WTC11 (cell line): ENCODE data around the gene POSTN. TPM values are rescaled to one million over a fixed set of nuclear protein-coding genes. Genes with fewer than 3 reads are reported as not detected.

Source experiments
- ATAC-seq: fragments of 200-7000 bp; cut with Tn5 transposase; 2 replicates; pipeline ENCODE4 v1.10.0; 2021; ENCODE audit warnings: mild to moderate bottlenecking, moderate library complexity
- CTCF ChIA-PET: fragments of 300-600 bp; sonication (Branson Sonifier 250); formaldehyde crosslinking; loops from one replicate; lab custom pipeline; 2021; ENCODE audit warnings: antibody characterized with exemption; lab: Charles Lee
- POLR2A ChIA-PET: fragments of 350-600 bp; sonication (Branson Sonifier 250); formaldehyde crosslinking; loops from one replicate; lab custom pipeline; 2021; ENCODE audit warnings: antibody characterized with exemption; lab: Charles Lee
- DNase-seq: peaks from one replicate; pipeline ENCODE4 v3.0.0; 2021; ENCODE audit warnings: low spot score
- H3K27ac Mint-ChIP-seq: 2 replicates; pipeline ENCODE4 v1.8.0; 2021; ENCODE audit warnings: mixed read lengths
- H3K27me3 Mint-ChIP-seq: 2 replicates; pipeline ENCODE4 v1.8.0; 2021; ENCODE audit warnings: low read depth, mild to moderate bottlenecking, moderate library complexity, mixed read lengths
- H3K36me3 Mint-ChIP-seq: 2 replicates; pipeline ENCODE4 v1.8.0; 2021; ENCODE audit warnings: mixed read lengths
- H3K4me1 Mint-ChIP-seq: 2 replicates; pipeline ENCODE4 v1.8.0; 2022; ENCODE audit warnings: mixed read lengths
- H3K4me3 Mint-ChIP-seq: 2 replicates; pipeline ENCODE4 v1.8.0; 2021; ENCODE audit warnings: mild to moderate bottlenecking, moderate library complexity, mixed read lengths
- H3K9me3 Mint-ChIP-seq: 2 replicates; pipeline ENCODE4 v1.8.0; 2021; ENCODE audit warnings: mixed read lengths
- CREB1 ChIP-seq: sonication (generic); formaldehyde crosslinking; IDR thresholded peaks from 2 replicates; pipeline ENCODE4 v1.8.0; 2023; ENCODE audit warnings: mild to moderate bottlenecking, missing genetic modification reagents
- CREM ChIP-seq: sonication (generic); formaldehyde crosslinking; IDR thresholded peaks from 2 replicates; pipeline ENCODE4 v1.8.1; 2022; ENCODE audit warnings: mild to moderate bottlenecking, missing genetic modification reagents, moderate library complexity
- ETV6 ChIP-seq: sonication (generic); formaldehyde crosslinking; IDR thresholded peaks from 2 replicates; pipeline ENCODE4 v1.8.1; 2022; ENCODE audit warnings: mild to moderate bottlenecking, missing genetic modification reagents
- NFATC4 ChIP-seq: fragments of 250-450 bp; sonication (Bioruptor Pico); IDR thresholded peaks from 2 replicates; pipeline ENCODE4 v1.9.0; 2021; ENCODE audit warnings: mild to moderate bottlenecking
- NFE2L1 ChIP-seq: sonication (generic); formaldehyde crosslinking; IDR thresholded peaks from 2 replicates; pipeline ENCODE4 v1.8.1; 2023; ENCODE audit warnings: missing genetic modification reagents
- NFYB ChIP-seq: sonication (generic); formaldehyde crosslinking; conservative IDR thresholded peaks from 2 replicates; pipeline ENCODE4 v1.8.0; 2022; ENCODE audit warnings: low read depth, missing genetic modification reagents
- NR2C2 ChIP-seq: sonication (generic); formaldehyde crosslinking; IDR thresholded peaks from 2 replicates; pipeline ENCODE4 v1.8.0; 2022; ENCODE audit warnings: mild to moderate bottlenecking, missing genetic modification reagents
- NR3C1 ChIP-seq: sonication (generic); formaldehyde crosslinking; conservative IDR thresholded peaks from 2 replicates; pipeline ENCODE4 v1.8.1; 2023; ENCODE audit warnings: low read depth, mild to moderate bottlenecking, missing genetic modification reagents
- OVOL2 ChIP-seq: fragments of 250-450 bp; sonication (Bioruptor Pico); IDR thresholded peaks from 2 replicates; pipeline ENCODE4 v1.9.0; 2021; ENCODE audit warnings: mild to moderate bottlenecking, borderline replicate concordance
- PRRX2 ChIP-seq: fragments of 250-450 bp; sonication (Bioruptor Pico); IDR thresholded peaks from 2 replicates; pipeline ENCODE4 v1.8.0; 2021; ENCODE audit warnings: mild to moderate bottlenecking
- RELA ChIP-seq: sonication (generic); formaldehyde crosslinking; IDR thresholded peaks from 2 replicates; pipeline ENCODE4 v1.8.1; 2022; ENCODE audit warnings: missing genetic modification reagents, mild to moderate bottlenecking, borderline replicate concordance
- RORB ChIP-seq: fragments of 250-450 bp; sonication (Bioruptor Pico); IDR thresholded peaks from 2 replicates; pipeline ENCODE4 v1.9.0; 2021; ENCODE audit warnings: mild to moderate bottlenecking
- SOX15 ChIP-seq: fragments of 250-450 bp; sonication (Bioruptor Pico); IDR thresholded peaks from 2 replicates; pipeline ENCODE4 v1.9.0; 2021; ENCODE audit warnings: mild to moderate bottlenecking
- SP1 ChIP-seq: sonication (generic); formaldehyde crosslinking; conservative IDR thresholded peaks from 2 replicates; pipeline ENCODE4 v1.8.1; 2022; ENCODE audit warnings: missing genetic modification reagents
- TP53 ChIP-seq: sonication (generic); formaldehyde crosslinking; IDR thresholded peaks from 2 replicates; pipeline ENCODE4 v1.8.1; 2023; ENCODE audit warnings: mild to moderate bottlenecking, missing genetic modification reagents
- ZNF219 ChIP-seq: sonication (generic); formaldehyde crosslinking; IDR thresholded peaks from 2 replicates; pipeline ENCODE4 v1.8.0; 2023; ENCODE audit warnings: missing genetic modification reagents, mild to moderate bottlenecking, borderline replicate concordance
- ZNF232 ChIP-seq: sonication (generic); formaldehyde crosslinking; IDR thresholded peaks from 2 replicates; pipeline ENCODE4 v1.8.0; 2022; ENCODE audit warnings: mild to moderate bottlenecking, missing genetic modification reagents
- ZNF263 ChIP-seq: sonication (generic); formaldehyde crosslinking; IDR thresholded peaks from 2 replicates; pipeline ENCODE4 v1.8.1; 2022; ENCODE audit warnings: low read depth, mild to moderate bottlenecking, moderate library complexity, missing genetic modification reagents
- total RNA-seq: library from RNA; stranded (reverse); gene quantifications from 3 replicates; pipeline ENCODE4 v1.2.3, GENCODE V29; 2021
- TF ChIP-seq, protein P1 (sequence below): sonication (generic); formaldehyde crosslinking; conservative IDR thresholded peaks from 2 replicates; pipeline ENCODE4 v1.8.1; 2023; ENCODE audit warnings: mild to moderate bottlenecking, low read depth, missing genetic modification reagents, moderate library complexity
- TF ChIP-seq, protein P2 (sequence below): sonication (generic); formaldehyde crosslinking; IDR thresholded peaks from 2 replicates; pipeline ENCODE4 v1.8.0; 2022; ENCODE audit warnings: mild to moderate bottlenecking, missing genetic modification reagents
- TF ChIP-seq, protein P3 (sequence below): sonication (generic); formaldehyde crosslinking; IDR thresholded peaks from 2 replicates; pipeline ENCODE4 v1.8.0; 2023; ENCODE audit warnings: missing genetic modification reagents
- TF ChIP-seq, protein P4 (sequence below): sonication (generic); formaldehyde crosslinking; IDR thresholded peaks from 2 replicates; pipeline ENCODE4 v1.8.1; 2022; ENCODE audit warnings: mild to moderate bottlenecking, missing genetic modification reagents, moderate library complexity, borderline replicate concordance

Gene POSTN
- total RNA-seq, 1 experiment from 2014 or later, result 0.70 TPM

DNA sequence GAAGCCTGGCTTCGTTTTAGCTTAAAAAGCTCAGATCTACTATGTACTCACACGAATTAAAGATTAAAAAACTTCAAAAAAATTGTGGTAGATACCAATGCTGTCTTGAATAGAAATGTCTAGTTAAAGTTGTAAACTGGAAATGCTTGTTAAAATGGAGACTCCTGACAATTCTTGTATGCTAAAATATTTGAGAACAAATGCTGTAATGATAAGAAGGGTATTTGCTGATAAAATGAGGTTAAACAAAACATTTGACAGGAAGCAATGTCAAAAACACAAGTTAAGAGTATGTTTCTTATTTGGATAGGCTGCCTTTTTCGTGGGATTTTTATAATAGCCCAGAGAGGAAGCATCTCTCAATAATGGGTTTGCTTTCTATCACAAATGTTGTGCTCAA, 48.0 kb upstream of the POSTN start (continued):
- TF ChIP-seq, protein P1, sequence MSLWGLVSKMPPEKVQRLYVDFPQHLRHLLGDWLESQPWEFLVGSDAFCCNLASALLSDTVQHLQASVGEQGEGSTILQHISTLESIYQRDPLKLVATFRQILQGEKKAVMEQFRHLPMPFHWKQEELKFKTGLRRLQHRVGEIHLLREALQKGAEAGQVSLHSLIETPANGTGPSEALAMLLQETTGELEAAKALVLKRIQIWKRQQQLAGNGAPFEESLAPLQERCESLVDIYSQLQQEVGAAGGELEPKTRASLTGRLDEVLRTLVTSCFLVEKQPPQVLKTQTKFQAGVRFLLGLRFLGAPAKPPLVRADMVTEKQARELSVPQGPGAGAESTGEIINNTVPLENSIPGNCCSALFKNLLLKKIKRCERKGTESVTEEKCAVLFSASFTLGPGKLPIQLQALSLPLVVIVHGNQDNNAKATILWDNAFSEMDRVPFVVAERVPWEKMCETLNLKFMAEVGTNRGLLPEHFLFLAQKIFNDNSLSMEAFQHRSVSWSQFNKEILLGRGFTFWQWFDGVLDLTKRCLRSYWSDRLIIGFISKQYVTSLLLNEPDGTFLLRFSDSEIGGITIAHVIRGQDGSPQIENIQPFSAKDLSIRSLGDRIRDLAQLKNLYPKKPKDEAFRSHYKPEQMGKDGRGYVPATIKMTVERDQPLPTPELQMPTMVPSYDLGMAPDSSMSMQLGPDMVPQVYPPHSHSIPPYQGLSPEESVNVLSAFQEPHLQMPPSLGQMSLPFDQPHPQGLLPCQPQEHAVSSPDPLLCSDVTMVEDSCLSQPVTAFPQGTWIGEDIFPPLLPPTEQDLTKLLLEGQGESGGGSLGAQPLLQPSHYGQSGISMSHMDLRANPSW (CRISPR knock-in tag), result no peak
- no peak for TF ChIP-seq ZNF263 (CRISPR knock-in tag)
- TF ChIP-seq RELA, result no peak
- TF ChIP-seq, protein P2, sequence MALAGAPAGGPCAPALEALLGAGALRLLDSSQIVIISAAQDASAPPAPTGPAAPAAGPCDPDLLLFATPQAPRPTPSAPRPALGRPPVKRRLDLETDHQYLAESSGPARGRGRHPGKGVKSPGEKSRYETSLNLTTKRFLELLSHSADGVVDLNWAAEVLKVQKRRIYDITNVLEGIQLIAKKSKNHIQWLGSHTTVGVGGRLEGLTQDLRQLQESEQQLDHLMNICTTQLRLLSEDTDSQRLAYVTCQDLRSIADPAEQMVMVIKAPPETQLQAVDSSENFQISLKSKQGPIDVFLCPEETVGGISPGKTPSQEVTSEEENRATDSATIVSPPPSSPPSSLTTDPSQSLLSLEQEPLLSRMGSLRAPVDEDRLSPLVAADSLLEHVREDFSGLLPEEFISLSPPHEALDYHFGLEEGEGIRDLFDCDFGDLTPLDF (CRISPR knock-in tag), result no peak
- no peak for TF ChIP-seq RORB (CRISPR knock-in tag)
- TF ChIP-seq, protein P3, sequence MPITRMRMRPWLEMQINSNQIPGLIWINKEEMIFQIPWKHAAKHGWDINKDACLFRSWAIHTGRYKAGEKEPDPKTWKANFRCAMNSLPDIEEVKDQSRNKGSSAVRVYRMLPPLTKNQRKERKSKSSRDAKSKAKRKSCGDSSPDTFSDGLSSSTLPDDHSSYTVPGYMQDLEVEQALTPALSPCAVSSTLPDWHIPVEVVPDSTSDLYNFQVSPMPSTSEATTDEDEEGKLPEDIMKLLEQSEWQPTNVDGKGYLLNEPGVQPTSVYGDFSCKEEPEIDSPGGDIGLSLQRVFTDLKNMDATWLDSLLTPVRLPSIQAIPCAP (CRISPR knock-in tag), result no peak
- TF ChIP-seq ZNF232 (CRISPR knock-in tag), result no peak
- TF ChIP-seq ZNF219 (CRISPR knock-in tag), result no peak
- TF ChIP-seq NR2C2 (CRISPR knock-in tag), result no peak
- TF ChIP-seq SP1 (CRISPR knock-in tag), result no peak
- no peak for TF ChIP-seq NFYB
- no peak for TF ChIP-seq NFE2L1 (CRISPR knock-in tag)

DNA sequence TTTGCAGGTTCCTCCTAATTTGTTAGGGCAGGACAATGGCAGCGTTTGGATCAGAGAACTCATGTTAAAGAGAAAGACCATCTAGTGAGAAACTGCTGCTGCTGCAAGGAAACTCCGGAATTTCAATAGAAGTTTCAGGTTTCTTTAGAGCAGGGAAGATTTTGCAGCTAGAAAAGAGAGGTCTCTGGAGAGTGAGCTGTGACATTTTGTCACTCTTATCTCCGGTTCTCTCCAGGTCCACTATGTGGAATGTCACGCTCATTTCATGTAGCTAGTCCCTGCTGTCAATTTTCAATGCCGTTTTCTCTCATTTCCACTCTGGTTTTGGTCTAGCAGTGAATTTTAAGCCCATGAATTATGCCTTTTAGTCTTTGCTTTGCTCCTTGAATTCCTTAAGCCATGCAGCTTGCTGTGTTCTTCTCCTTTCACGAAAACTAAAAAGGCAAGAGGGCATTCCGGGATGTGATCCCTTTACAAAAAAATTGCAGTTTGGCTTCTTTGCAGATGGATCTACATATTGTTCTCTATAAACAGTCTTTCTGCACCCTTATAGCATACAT, 46.7 kb upstream of the POSTN start:
- no peaks in the 10 kb centered on the region for H3K27me3 Mint-ChIP-seq
- no peaks in the 10 kb centered on the region for H3K36me3 Mint-ChIP-seq
- ATAC-seq (no peak), DNase-seq (no peak)
- peaks cover 31% of the 10 kb centered on the region for H3K4me1 Mint-ChIP-seq
- peak overlapping the region; percentile 39 for H3K27ac Mint-ChIP-seq
- TF ChIP-seq NR3C1, result no peak
- TF ChIP-seq, protein P3 (CRISPR knock-in tag), result no peak
- no peak for TF ChIP-seq ETV6 (CRISPR knock-in tag)
- TF ChIP-seq OVOL2 (CRISPR knock-in tag), result no peak
- no peak for TF ChIP-seq CREM (CRISPR knock-in tag)
- TF ChIP-seq NFATC4, result no peak
- TF ChIP-seq, protein P4, sequence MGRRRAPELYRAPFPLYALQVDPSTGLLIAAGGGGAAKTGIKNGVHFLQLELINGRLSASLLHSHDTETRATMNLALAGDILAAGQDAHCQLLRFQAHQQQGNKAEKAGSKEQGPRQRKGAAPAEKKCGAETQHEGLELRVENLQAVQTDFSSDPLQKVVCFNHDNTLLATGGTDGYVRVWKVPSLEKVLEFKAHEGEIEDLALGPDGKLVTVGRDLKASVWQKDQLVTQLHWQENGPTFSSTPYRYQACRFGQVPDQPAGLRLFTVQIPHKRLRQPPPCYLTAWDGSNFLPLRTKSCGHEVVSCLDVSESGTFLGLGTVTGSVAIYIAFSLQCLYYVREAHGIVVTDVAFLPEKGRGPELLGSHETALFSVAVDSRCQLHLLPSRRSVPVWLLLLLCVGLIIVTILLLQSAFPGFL, result no peak
- no peak for TF ChIP-seq TP53 (CRISPR knock-in tag)
- no peak for TF ChIP-seq SOX15 (CRISPR knock-in tag)
- no peak for TF ChIP-seq CREB1 (CRISPR knock-in tag)
- no peak for TF ChIP-seq PRRX2 (CRISPR knock-in tag)
- POLR2A ChIA-PET, result no interaction called here
- H3K4me3 Mint-ChIP-seq, result no peak overlapping the region
- CTCF ChIA-PET, result interaction anchor here (1.4 kb wide), 1 partner anchor 225 kb away, joined by 5 read pairs; the partner anchor contains the start of gene TRPC4
- H3K9me3 Mint-ChIP-seq, result no peaks in the 10 kb centered on the region
